Measurements from ENCODE around the gene CDK6.
A peak's percentile ranks its signal among the peaks of the same experiment; 100 is the strongest.

The CDK6 gene

DNA sequence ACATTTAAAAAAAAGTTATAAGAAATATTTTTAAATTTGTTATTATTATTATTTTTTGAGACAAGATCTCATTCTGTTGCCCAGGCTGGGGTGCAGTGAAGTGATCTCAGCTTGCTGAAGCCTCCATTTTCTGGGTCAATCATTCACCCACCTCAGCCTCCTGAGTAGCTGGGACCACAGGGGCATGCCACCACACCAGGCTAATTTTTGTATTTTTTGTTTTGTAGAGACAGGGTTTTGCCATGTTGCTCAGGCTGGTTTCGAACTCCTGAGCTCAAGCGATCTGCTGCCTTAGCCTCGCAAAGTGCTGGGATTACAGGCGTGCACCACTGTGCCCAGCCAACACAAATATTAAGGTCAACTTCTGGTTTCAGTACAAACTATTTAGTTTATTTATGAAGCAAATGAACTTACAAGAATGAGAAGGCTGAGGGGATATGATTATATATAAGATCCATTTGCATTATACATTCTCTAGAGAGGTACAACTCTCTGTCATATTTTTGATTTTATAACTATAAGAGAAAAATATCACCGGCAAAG is 200.3 kb downstream of the CDK6 start:
- no peak for DNase-seq

DNA sequence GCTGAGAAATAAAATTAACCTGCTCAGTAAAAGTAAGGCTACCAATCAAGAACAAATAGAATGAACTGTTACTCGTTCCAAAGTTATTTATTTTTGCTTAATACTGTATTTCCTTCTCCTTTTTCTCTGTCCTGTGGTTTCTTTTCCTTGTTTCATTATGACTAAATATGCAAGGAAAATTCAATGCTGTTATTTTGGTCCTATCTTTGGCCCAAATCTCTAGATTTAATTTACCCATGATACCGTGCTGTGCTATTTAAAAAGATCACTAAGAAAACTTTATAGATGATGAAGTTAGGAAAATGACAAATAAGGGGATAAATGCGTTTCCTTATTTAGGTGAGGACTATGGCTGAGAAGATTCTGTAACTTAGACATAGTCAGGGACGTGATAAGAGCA is 200.8 kb downstream of the CDK6 start:
- DNase-seq: no peak

DNA sequence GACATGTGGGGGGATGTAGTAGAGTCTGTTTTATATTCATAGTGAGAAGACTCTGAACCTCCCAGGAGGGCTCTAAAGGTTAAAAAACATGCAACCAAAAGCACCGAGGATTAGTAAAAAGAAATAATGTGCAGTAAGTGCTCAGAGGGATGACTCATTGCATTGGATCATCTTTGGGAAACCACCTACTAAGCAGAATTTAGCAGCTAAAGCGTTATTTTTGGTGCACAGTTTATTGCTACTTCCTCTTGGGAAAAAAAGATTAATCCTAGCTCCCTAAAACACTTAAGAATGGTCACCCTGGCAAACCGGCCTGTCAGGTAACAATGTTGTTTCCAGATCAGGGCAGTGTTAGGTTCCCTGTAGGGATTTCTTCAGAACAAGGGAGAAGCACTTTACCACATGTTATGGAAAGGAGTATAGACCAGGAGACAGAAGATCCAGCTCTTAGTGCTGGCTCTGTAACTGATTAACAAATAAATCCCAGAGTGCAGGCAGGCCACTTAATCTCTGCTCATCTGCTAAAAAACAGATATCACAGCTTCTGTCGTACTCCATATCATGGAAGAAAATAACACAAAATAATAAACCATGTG is 201.4 kb downstream of the CDK6 start:
- no peak for DNase-seq

- no peak for DNase-seq
These were observed 202.2 kb downstream of the CDK6 start for GRCh38 chr7:92634205-92634604.

GRCh38 chr7:92633211-92633906 is 203.0 kb downstream of the CDK6 start:
- DNase-seq: peak; percentile 53

- no peak for DNase-seq
These were observed 203.6 kb downstream of the CDK6 start for GRCh38 chr7:92632791-92633190.

DNA sequence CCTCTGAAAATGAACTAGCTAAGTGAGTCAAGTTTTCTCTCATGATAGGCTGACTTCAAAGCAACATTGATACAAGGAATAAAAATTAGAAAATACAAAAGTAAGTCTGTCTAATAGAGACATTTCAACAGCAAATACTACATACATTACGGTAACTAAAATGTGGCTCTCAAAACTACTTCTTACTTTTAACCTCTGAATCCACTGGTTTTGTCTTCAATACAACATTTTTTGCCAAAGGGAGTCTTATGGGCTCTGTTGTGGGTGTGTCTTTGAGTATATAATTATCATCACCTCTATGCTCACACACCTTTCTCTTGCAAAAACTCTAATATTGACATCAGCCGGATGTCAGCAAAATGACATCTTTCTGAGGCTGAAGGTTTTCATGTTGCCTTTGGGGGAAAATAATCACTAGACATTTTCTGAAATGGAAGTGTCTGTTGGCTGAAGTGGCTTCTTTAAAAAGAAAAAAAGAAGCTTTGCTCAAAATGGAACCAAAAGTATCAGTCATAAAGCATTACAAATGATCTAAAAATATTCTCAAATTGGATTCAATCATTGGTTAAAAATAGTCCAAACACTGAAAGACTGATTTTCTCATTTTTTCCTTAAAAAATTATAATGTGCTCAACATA is 204.4 kb downstream of the CDK6 start:
- no peak for DNase-seq

GRCh38 chr7:92631067-92631849 is 205.1 kb downstream of the CDK6 start:
- DNase-seq: peak; percentile 82

- no peak for DNase-seq
These were observed 206.6 kb downstream of the CDK6 start for GRCh38 chr7:92629779-92630178.

DNA sequence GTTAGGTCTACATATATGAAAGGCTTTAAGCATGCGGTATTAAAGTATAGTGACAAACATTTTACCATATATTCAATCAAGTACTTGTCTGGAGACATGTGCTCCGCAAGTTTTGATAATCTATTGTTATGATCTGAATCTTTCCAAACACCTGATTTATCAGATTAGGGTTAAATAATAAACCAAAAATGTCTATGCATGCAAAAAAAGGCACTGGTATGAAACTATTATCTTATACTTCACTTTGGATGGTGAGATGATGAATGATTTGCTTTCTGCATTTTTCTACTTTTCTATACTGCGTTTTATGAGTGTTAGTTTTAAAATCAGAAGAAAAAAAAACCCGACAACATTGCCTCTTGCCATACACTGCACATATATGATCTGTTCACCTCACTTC is 208.4 kb downstream of the CDK6 start:
- no peak for DNase-seq

- DNase-seq: no peak
These were observed 210.0 kb downstream of the CDK6 start for GRCh38 chr7:92626281-92626809.

DNA sequence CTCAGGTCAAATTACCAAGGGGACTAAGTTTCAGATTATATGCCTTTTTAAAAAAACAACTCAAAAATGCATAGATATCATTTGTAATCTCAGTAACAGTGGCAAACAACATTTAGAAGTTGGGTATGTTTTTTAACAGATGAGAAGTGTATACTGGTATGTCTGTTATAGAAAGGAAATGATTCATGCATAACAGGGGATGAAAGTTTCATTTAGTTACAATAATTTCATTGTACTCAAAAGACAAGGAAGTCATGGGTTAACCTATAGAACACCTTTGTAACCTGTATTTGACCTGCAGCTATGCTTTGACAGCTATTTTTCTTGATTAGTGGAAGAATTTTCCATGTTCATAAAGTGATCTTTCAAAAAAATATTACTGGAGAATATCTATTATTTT is 210.8 kb downstream of the CDK6 start:
- no peak for DNase-seq

- DNase-seq: no peak
These were observed 211.9 kb downstream of the CDK6 start for GRCh38 chr7:92624298-92624996.

DNA sequence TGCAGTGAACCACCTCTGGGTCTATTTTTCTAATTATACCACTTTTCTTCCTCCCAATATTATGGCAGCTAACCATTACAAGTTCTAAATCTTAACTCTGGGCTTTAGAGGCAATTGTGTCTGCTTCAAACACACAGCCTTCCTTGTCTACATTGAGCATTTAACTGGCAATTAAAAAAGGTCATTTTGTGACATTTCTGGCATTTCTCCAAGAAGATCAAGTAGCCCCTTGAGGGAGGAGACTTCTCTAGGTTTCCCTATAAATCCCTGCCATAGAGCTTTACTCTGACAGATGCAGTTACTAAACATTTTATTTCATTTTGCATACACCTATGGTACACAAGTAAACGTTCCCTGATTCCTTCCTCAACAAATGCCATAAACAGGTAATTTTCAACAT is 212.8 kb downstream of the CDK6 start:
- DNase-seq: no peak

DNA sequence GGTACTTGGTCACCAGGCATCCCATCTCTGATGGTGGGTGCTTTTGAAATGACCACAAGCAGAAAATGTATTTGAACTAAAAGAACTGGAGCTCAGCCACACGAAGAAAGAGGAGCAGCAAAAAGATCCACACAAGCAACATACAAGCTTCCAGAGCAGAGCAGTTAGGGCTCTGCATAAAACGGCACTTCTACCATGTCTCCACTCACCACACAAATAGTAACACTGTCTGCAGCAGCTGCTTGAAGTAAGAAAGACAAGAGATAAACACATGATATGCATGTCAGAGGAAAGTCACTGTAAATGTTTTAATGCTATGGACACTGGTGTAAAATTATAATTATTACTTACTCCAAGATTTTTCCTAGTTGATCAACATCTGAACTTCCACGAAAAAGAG is 213.7 kb downstream of the CDK6 start:
- DNase-seq: no peak

DNA sequence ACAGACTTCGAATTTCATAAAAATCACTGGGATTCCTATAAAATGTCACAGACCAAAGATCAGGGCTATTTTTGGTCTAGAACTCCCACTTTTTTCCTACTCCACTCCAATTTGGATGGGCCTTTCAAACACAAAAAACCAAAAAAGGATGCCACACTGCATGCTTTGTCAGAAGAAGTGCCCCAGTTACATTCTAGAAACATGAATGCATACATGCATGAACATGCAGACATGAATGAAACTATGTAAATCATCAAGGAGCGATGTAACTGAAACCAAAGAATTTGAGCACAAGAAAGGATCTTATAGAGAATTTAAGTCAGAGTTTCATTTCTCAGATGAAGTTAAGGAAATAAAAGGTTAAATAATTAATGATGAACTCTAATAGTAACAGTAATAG is 214.3 kb downstream of the CDK6 start:
- no peak for DNase-seq

DNA sequence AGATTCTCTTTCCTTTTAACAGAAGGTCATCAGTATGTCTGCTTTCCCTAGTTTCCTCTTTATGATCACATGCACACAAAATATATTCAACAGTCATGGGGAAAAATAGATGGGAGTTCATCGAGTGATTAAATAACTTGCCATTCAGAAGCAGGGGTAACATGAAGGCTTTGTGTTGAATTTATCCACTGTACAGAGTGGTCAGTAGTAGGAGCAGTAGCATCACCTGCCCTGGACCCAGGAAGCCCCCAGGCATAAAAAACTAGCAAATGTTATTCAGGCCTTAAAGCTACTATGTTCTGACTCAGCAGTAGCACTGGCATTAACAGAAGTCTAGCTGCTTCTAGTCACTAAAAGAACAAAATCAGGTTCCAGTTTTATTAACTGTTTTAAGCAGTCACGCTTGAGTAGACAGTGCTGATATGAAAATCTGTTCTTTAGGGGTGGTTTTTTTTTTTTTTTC is 214.8 kb downstream of the CDK6 start:
- no peak for DNase-seq

GRCh38 chr7:92621026-92621540 is 215.3 kb downstream of the CDK6 start:
- DNase-seq: peak; percentile 77

DNA sequence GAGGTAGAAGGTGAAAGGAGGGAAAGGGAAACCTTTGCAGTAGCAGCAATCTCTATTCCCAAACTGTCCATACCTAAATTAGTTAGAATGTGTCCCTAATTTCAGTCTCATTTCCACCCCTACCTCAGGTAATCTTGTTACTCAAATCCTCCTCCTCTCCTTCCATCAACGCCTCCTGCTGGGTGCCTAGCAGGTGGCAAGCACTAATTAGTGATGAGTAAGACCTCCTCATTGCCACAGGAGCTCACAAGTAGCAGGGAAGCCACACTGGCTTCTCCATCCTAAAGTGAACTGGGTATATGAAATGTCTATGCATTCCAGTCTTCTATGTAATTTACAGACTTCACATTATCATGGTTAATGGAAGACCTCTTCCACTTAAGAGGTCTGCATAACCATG is 220.5 kb downstream of the CDK6 start:
- no peak for DNase-seq

DNA sequence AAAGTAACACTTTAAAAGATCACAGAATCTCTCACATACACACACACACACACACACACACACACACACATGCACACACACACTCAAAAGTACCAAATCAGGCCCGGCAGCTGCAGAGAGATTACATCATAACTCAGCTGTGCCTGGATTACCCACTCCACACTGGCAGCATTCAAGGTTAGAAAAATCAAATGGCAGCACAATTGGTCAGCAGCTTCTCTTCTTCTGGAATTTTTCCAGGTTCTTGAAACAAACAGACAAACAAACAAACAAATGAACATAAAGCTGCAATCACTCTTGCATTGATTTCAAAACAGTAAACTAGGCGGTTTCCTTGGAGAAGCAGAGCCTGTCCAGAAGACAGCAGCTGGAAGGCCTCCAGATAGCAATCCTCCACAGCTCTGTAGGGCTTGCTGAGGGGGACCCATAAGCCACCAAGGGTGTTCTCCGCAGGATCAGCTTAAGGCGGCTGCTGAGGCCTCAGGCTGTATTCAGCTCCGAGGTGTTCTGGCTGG is 221.7 kb downstream of the CDK6 start:
- DNase-seq: no peak

- no peak for DNase-seq
These were observed 222.7 kb downstream of the CDK6 start for GRCh38 chr7:92613720-92614119.

- DNase-seq: no peak
These were observed 223.2 kb downstream of the CDK6 start for GRCh38 chr7:92613214-92613613.

Data from stimulated activated CD4-positive, alpha-beta T cell treated with anti-CD3 and anti-CD28 coated beads, Interleukin-1b, Interleukin-23, amount 100 ng/mL, for 48 hours (primary cell).